ENCODE results near the gene MTMR4. TPM values are rescaled to one million over a fixed set of nuclear protein-coding genes. Genes with fewer than 3 reads are reported as not detected.

Gene MTMR4
- total and polyA plus RNA-seq, 9 donors, result 14.5 to 60.1 (median 27.7) TPM

GRCh38 chr17:58455491-58455890 lies 58.9 kb downstream of the MTMR4 start:
- no peak for DNase-seq
- intact Hi-C loops (cut with DNase I), result no loop called here
- no peak for TF ChIP-seq EP300 (IDR thresholded peaks at IDR 0.05)
- no peak for TF ChIP-seq CTCF (IDR thresholded peaks at IDR 0.05)
- no peak for TF ChIP-seq POLR2A (IDR thresholded peaks at IDR 0.05)
- H3K9me3 ChIP-seq, result no peaks in the 10 kb centered on the region
- H3K27ac ChIP-seq, result no peak overlapping the region
- no peaks in the 10 kb centered on the region for H3K27me3 ChIP-seq
- H3K4me1 ChIP-seq (ENCODE audit: insufficient read depth), result no peaks in the 10 kb centered on the region
- no peak overlapping the region for H3K4me3 ChIP-seq
- H3K36me3 ChIP-seq, result no peaks in the 10 kb centered on the region

GRCh38 chr17:58452738-58453137 lies 61.7 kb downstream of the MTMR4 start:
- Histone ChIP-seq H3K4me1 (ENCODE audit: insufficient read depth) (no peaks in the 10 kb centered on the region), H3K9me3 (no peaks in the 10 kb centered on the region), H3K27ac (no peak overlapping the region), H3K27me3 (no peaks in the 10 kb centered on the region), H3K36me3 (no peaks in the 10 kb centered on the region), H3K4me3 (no peak overlapping the region)
- TF ChIP-seq POLR2A (IDR thresholded peaks at IDR 0.05), result no peak
- TF ChIP-seq EP300 (IDR thresholded peaks at IDR 0.05), result no peak
- no peak for TF ChIP-seq CTCF (IDR thresholded peaks at IDR 0.05)
- no peak for DNase-seq
- WGBS, 3 donors, result 96 to 98% (median 97%) methylated on average over 1 of the region's 1 CpG
- intact Hi-C loops (cut with DNase I), result no loop called here

- no peak for TF ChIP-seq POLR2A (IDR thresholded peaks at IDR 0.05)
- TF ChIP-seq CTCF (IDR thresholded peaks at IDR 0.05), result no peak
- no peak for TF ChIP-seq EP300 (IDR thresholded peaks at IDR 0.05)
- Histone ChIP-seq H3K27ac (no peak overlapping the region), H3K36me3 (no peaks in the 10 kb centered on the region), H3K4me3 (no peak overlapping the region), H3K27me3 (no peaks in the 10 kb centered on the region), H3K4me1 (ENCODE audit: insufficient read depth) (no peaks in the 10 kb centered on the region), H3K9me3 (no peaks in the 10 kb centered on the region)
- 70 to 72% (median 71%) methylated on average over 9 of the region's 9 CpGs for WGBS, 3 donors
- no peak for DNase-seq
- intact Hi-C loops (cut with DNase I), result no loop called here
Measured at GRCh38 chr17:58447039-58447975, 67.1 kb downstream of the MTMR4 start.

GRCh38 chr17:58446086-58446485 lies 68.4 kb downstream of the MTMR4 start:
- WGBS, 3 donors, result 76 to 86% (median 81%) methylated on average over 6 of the region's 6 CpGs
- DNase-seq, result no peak
- H3K4me1 ChIP-seq (ENCODE audit: insufficient read depth), result no peaks in the 10 kb centered on the region
- no peak overlapping the region for H3K4me3 ChIP-seq
- no peaks in the 10 kb centered on the region for H3K27me3 ChIP-seq
- TF ChIP-seq EP300 (IDR thresholded peaks at IDR 0.05) (no peak), CTCF (IDR thresholded peaks at IDR 0.05) (no peak), POLR2A (IDR thresholded peaks at IDR 0.05) (no peak)
- H3K9me3 ChIP-seq, result no peaks in the 10 kb centered on the region
- intact Hi-C loops (cut with DNase I), result no loop called here
- H3K27ac ChIP-seq, result no peak overlapping the region
- H3K36me3 ChIP-seq, result no peaks in the 10 kb centered on the region

Other genes with a start within 250 kb of the MTMR4 start
- gene MPO, start 233.7 kb downstream of the MTMR4 start, total RNA-seq, result under 1 TPM in 3 of 7 donors, not detected in 4; 0.11 to 0.67 (median 0.15) TPM
- under 1 TPM; 0.02 to 0.05 TPM for gene MPO, start 233.7 kb downstream of the MTMR4 start, polyA plus RNA-seq
- 10 to 100 TPM; 22.8 to 49.1 (median 37.5) TPM for gene TSPOAP1, start 185.8 kb downstream of the MTMR4 start, total RNA-seq
- 10 to 100 TPM in 1 of 2 donors, 1 to 10 TPM in 1; 8.3 to 46.2 TPM for gene TSPOAP1, start 185.8 kb downstream of the MTMR4 start, polyA plus RNA-seq
- gene SUPT4H1, start 162.4 kb downstream of the MTMR4 start, total RNA-seq, result 10 to 100 TPM; 43.7 to 73.6 (median 50.0) TPM
- 100 to 1,000 TPM in 1 of 2 donors, 10 to 100 TPM in 1; 86.2 to 182 TPM for gene SUPT4H1, start 162.4 kb downstream of the MTMR4 start, polyA plus RNA-seq
- gene RNF43, start 97.1 kb downstream of the MTMR4 start, total RNA-seq, result 1 to 10 TPM in 6 of 7 donors, under 1 TPM in 1; 0.38 to 5.6 (median 2.0) TPM
- under 1 TPM; 0.21 to 0.33 TPM for gene RNF43, start 97.1 kb downstream of the MTMR4 start, polyA plus RNA-seq
- not detected for gene HSF5, start 26.2 kb downstream of the MTMR4 start, total RNA-seq
- under 1 TPM; 0.05 TPM for gene HSF5, start 26.2 kb downstream of the MTMR4 start, polyA plus RNA-seq
- gene TEX14, start 177.4 kb upstream of the MTMR4 start, total RNA-seq, result 1 to 10 TPM in 1 of 7 donors, under 1 TPM in 6; 0.11 to 1.0 (median 0.24) TPM
- gene TEX14, start 177.4 kb upstream of the MTMR4 start, polyA plus RNA-seq, result under 1 TPM; 0.34 to 0.48 TPM
- 10 to 100 TPM; 14.2 to 22.2 (median 19.3) TPM for gene RAD51C, start 178.0 kb upstream of the MTMR4 start, total RNA-seq
- gene RAD51C, start 178.0 kb upstream of the MTMR4 start, polyA plus RNA-seq, result 10 to 100 TPM; 20.1 to 32.1 TPM
- gene PPM1E, start 241.2 kb upstream of the MTMR4 start, total RNA-seq, result 1 to 10 TPM in 1 of 7 donors, under 1 TPM in 6; 0.24 to 3.2 (median 0.47) TPM
- under 1 TPM; 0.17 to 0.62 TPM for gene PPM1E, start 241.2 kb upstream of the MTMR4 start, polyA plus RNA-seq